NCI-H146 treated with DMSO at 0.1 percent for 48 hours (cell line): ENCODE measurements around the gene SIGLEC10.
"Not testable (repeated sequence)": the region's sequence is repeated elsewhere in the genome, so short reads cannot be mapped to it uniquely, and the experiment has no call there.

ENCODE experiments used
- DNase-seq: peaks from one replicate; lab custom pipeline; 2025; ENCODE audit not compliant: unreplicated experiment; lab: John Stamatoyannopoulos, UW

Gene SIGLEC10

GRCh38 chr19:51440846-51441409 is 23.5 kb upstream of the SIGLEC10 start:
- DNase-seq = no peak

GRCh38 chr19:51440052-51440451 is 22.6 kb upstream of the SIGLEC10 start:
- DNase-seq = no peak

- DNase-seq = no peak
Observed at GRCh38 chr19:51439021-51439465, 21.6 kb upstream of the SIGLEC10 start.

GRCh38 chr19:51434456-51434855 is 17.0 kb upstream of the SIGLEC10 start:
- DNase-seq = no peak

GRCh38 chr19:51433043-51433442 is 15.6 kb upstream of the SIGLEC10 start:
- no peak for DNase-seq

- DNase-seq = no peak
Observed at GRCh38 chr19:51431124-51431523, 13.7 kb upstream of the SIGLEC10 start.

GRCh38 chr19:51430221-51430620 is 12.8 kb upstream of the SIGLEC10 start:
- no peak for DNase-seq

- no peak for DNase-seq
Observed at GRCh38 chr19:51427201-51427600, 9.8 kb upstream of the SIGLEC10 start.

GRCh38 chr19:51422053-51422448 is 4.6 kb upstream of the SIGLEC10 start:
- DNase-seq = no peak

- DNase-seq = no peak
Observed at GRCh38 chr19:51421229-51422052, 4.0 kb upstream of the SIGLEC10 start.

GRCh38 chr19:51420511-51420910 is 3.1 kb upstream of the SIGLEC10 start:
- DNase-seq = not testable (repeated sequence)

GRCh38 chr19:51418707-51419106 is 1.3 kb upstream of the SIGLEC10 start:
- no peak for DNase-seq

- no peak for DNase-seq
Observed at GRCh38 chr19:51417810-51418157, 342 bp upstream of the SIGLEC10 start.

GRCh38 chr19:51416422-51416821 is 1.0 kb downstream of the SIGLEC10 start:
- not testable (repeated sequence) for DNase-seq

GRCh38 chr19:51415187-51415586 is 2.3 kb downstream of the SIGLEC10 start:
- DNase-seq = no peak

GRCh38 chr19:51410950-51411748 is 6.3 kb downstream of the SIGLEC10 start:
- DNase-seq = no peak

GRCh38 chr19:51407511-51408131 is 9.8 kb downstream of the SIGLEC10 start:
- no peak for DNase-seq

GRCh38 chr19:51402117-51402516 is 15.3 kb downstream of the SIGLEC10 start:
- no peak for DNase-seq

GRCh38 chr19:51399936-51400335 is 17.5 kb downstream of the SIGLEC10 start:
- DNase-seq = not testable (repeated sequence)

GRCh38 chr19:51399231-51399630 is 18.2 kb downstream of the SIGLEC10 start:
- no peak for DNase-seq

GRCh38 chr19:51398096-51398704 is 19.2 kb downstream of the SIGLEC10 start:
- DNase-seq = no peak
